Mucosa of rectum (tissue), 2 donors: ENCODE measurements around the gene FOXS1.

Source experiments
- H3K27ac ChIP-seq, 2 donors: one replicate each; pipeline ENCODE4 v1.7.0; 2013; ENCODE audit warnings: inconsistent platforms in 2 of 2, low read depth in 2 of 2, low read length in 2 of 2
- H3K27me3 ChIP-seq, 2 donors: one replicate each; pipeline ENCODE4 v1.7.0; 2013; ENCODE audit warnings: low read length in 2 of 2; ENCODE audit not compliant: control insufficient read depth in 2 of 2, insufficient read depth in 2 of 2
- H3K36me3 ChIP-seq, 2 donors: one replicate each; pipeline ENCODE4 v1.7.0; 2013; ENCODE audit warnings: low read length in 2 of 2; ENCODE audit not compliant: control insufficient read depth in 2 of 2, insufficient read depth in 2 of 2
- H3K4me1 ChIP-seq, 2 donors: one replicate each; pipeline ENCODE4 v1.7.0; 2013; ENCODE audit warnings: low read length in 2 of 2, mild to moderate bottlenecking in 1 of 2; ENCODE audit not compliant: control insufficient read depth in 2 of 2, insufficient read depth in 2 of 2
- H3K4me3 ChIP-seq, 2 donors: one replicate each; pipeline ENCODE4 v1.7.0; 2013; ENCODE audit warnings: low read length in 2 of 2
- H3K9ac ChIP-seq, 2 donors: one replicate each; pipeline ENCODE4 v1.7.0; 2013; ENCODE audit warnings: low read length in 2 of 2, low read depth in 1 of 2, mild to moderate bottlenecking in 1 of 2
- H3K9me3 ChIP-seq, 2 donors: one replicate each; pipeline ENCODE4 v1.7.0; 2013; ENCODE audit warnings: low read length in 2 of 2; ENCODE audit not compliant: control insufficient read depth in 2 of 2
- donor health status: healthy.
- donor health status: Normal muscosa, but diverticular disease.

Gene FOXS1

DNA sequence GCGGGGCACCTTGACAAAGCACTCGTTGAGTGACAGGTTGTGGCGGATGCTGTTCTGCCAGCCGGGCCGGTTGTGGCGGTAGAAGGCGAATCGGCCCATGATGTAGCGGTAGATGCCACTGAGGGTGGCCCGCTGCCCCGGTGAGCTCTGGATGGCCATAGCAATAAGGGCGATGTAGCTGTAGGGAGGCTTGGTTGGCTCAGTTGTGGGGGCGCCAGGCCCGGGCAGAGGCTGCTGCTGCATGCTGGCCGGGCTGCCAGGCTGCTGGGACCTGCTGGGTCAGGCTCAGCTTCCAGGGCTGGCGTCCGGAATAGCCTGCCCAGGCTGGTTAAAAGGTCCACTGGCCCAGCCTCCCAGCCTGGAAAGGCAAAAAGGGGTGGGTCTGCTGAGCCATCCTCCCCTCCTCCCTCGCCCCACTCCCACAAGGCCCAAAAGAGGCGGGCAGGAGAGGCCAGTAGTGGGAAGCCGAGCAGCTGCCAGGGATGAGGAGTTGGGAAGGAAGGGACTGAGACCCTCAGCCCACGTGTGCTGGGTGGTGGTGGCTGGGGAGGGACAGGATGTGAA is at the start of gene FOXS1:
FOXS1 (minus strand) TSS at position 305 of the 564 bp plus-strand sequence; CDS start at position 243, 62 bp downstream.
- peak within 1 kb of the TSS in 1 of 2 donors; percentile 10 for H3K9ac ChIP-seq
- no peaks in the 10 kb centered on the region for H3K36me3 ChIP-seq
- H3K27me3 ChIP-seq = peaks cover 2 to 5% of the 10 kb centered on the region in 2 donors
- no peak within 1 kb of the TSS for H3K4me3 ChIP-seq
- no peaks in the 10 kb centered on the region for H3K9me3 ChIP-seq
- H3K27ac ChIP-seq = no peak within 1 kb of the TSS
- peaks cover 0 to 2% of the 10 kb centered on the region in 2 donors for H3K4me1 ChIP-seq

DNA sequence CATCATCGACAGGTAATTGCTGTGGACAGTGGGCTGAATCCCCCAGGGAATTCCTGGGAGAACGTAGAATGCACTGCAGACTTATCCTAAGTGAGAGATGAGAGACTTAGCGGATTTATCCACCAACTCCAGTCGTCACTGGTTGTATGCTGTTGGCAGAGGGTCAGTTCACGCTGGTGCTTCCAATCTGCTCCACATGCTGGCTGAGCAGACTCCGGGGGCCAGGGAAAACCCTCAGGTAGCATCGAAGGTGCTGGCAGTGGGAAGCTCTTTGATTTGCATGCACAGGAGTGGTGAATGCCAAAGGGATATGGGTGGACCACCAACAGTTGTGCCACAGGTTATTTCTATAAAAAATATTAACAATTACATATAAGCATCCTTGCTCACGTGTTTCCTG is 45.2 kb upstream of the FOXS1 start:
- no peaks in the 10 kb centered on the region for H3K36me3 ChIP-seq
- no peak overlapping the region for H3K9ac ChIP-seq
- no peak overlapping the region for H3K27ac ChIP-seq
- H3K4me1 ChIP-seq = no peaks in the 10 kb centered on the region
- no peaks in the 10 kb centered on the region for H3K27me3 ChIP-seq
- no peaks in the 10 kb centered on the region for H3K9me3 ChIP-seq
- H3K4me3 ChIP-seq = no peak overlapping the region

DNA sequence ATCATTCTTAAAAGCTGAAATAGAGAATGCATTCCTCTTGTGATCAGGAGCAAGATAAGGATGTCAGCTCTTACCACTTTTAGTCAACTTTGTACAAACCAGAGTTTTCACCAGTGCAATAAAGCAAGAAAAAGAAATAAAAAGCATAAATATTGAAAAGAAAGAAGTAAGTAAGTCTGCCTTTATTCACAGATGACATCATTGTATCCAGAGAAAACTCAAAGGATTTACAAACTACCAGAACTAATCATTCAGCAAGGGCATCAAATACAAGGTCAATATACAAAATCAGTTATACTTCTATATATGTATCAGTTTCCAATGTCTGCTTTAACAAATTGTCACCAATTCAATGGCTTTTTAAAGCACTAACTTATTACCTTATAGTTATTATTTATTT is 38.4 kb upstream of the FOXS1 start:
- H3K27me3 ChIP-seq = peaks cover 0 to 3% of the 10 kb centered on the region in 2 donors
- no peaks in the 10 kb centered on the region for H3K4me1 ChIP-seq
- no peak overlapping the region for H3K9ac ChIP-seq
- no peak overlapping the region for H3K27ac ChIP-seq
- H3K4me3 ChIP-seq = no peak overlapping the region
- no peaks in the 10 kb centered on the region for H3K9me3 ChIP-seq
- no peaks in the 10 kb centered on the region for H3K36me3 ChIP-seq

GRCh38 chr20:31881945-31882344 is 36.5 kb upstream of the FOXS1 start:
- H3K4me3 ChIP-seq = no peak overlapping the region
- no peaks in the 10 kb centered on the region for H3K4me1 ChIP-seq

GRCh38 chr20:31879143-31879987 is 34.0 kb upstream of the FOXS1 start:
- peaks cover 0 to 5% of the 10 kb centered on the region in 2 donors for H3K27me3 ChIP-seq
- peak overlapping the region; percentile 57 to 60 for H3K9ac ChIP-seq
- H3K9me3 ChIP-seq = no peaks in the 10 kb centered on the region
- H3K4me1 ChIP-seq = no peaks in the 10 kb centered on the region
- peak overlapping the region; percentile 45 to 64 for H3K27ac ChIP-seq
- peak overlapping the region; percentile 80 to 81 for H3K4me3 ChIP-seq
- no peaks in the 10 kb centered on the region for H3K36me3 ChIP-seq

More at GRCh38 chr20:31881945-31882344, 36.5 kb upstream of the FOXS1 start:
- Histone ChIP-seq H3K9me3 (no peaks in the 10 kb centered on the region), H3K27me3 (peaks cover 0 to 3% of the 10 kb centered on the region in 2 donors), H3K27ac (no peak overlapping the region), H3K36me3 (no peaks in the 10 kb centered on the region), H3K9ac (no peak overlapping the region)

DNA sequence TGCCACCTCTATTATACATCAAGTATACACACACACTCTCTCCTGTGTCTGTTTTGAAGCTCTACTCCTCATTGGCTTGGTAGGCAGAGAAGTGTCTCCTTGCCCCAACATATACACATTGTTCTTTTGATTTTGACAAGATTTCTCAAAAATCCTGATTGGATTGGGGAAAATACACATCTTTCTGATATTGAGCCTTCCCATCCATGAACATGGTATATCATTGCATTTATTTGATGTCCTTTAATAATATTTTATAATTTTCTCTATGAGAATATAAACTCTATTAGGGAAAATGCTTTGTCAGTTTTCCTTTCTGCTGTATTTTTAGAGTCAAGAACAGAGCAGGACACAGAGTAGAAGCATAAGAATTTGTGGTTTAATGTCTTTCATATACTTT is 32.3 kb upstream of the FOXS1 start:
- H3K4me1 ChIP-seq = no peaks in the 10 kb centered on the region
- no peaks in the 10 kb centered on the region for H3K36me3 ChIP-seq
- H3K9me3 ChIP-seq = no peaks in the 10 kb centered on the region
- H3K27ac ChIP-seq = no peak overlapping the region
- no peak overlapping the region for H3K4me3 ChIP-seq
- peaks cover 0 to 5% of the 10 kb centered on the region in 2 donors for H3K27me3 ChIP-seq
- H3K9ac ChIP-seq = no peak overlapping the region

- Histone ChIP-seq H3K4me1 (peaks cover 2 to 3% of the 10 kb centered on the region in 2 donors), H3K27me3 (peaks cover 12 to 17% of the 10 kb centered on the region in 2 donors), H3K9me3 (no peaks in the 10 kb centered on the region), H3K27ac (no peak overlapping the region), H3K4me3 (no peak overlapping the region), H3K36me3 (no peaks in the 10 kb centered on the region), H3K9ac (no peak overlapping the region)
Observed at GRCh38 chr20:31875671-31876070, 30.3 kb upstream of the FOXS1 start.

- H3K27me3 ChIP-seq = peaks cover 22 to 26% of the 10 kb centered on the region in 2 donors
- no peak overlapping the region for H3K4me3 ChIP-seq
Observed at GRCh38 chr20:31872406-31872805, 27.0 kb upstream of the FOXS1 start.

DNA sequence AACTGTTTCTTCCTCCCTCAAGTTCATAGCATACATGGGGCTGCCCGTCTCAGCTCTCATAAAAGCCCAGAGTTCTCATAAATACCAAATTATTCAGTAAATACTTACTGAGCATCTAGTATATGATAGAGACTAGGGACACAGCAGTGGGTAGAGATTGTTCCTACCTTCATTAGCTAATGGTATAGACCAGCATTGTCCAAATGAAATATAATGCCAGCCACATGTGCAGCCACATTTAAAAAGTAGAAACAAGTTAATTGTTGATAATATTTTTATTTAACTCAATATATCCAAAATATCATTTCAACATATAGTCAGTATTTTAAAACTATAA is 26.2 kb upstream of the FOXS1 start:
- Histone ChIP-seq H3K9ac (no peak overlapping the region), H3K4me1 (peaks cover 7 to 8% of the 10 kb centered on the region in 2 donors), H3K9me3 (no peaks in the 10 kb centered on the region), H3K4me3 (no peak overlapping the region), H3K36me3 (no peaks in the 10 kb centered on the region), H3K27ac (no peak overlapping the region), H3K27me3 (peaks cover 22 to 26% of the 10 kb centered on the region in 2 donors)

More at GRCh38 chr20:31872406-31872805, 27.0 kb upstream of the FOXS1 start:
- no peaks in the 10 kb centered on the region for H3K36me3 ChIP-seq
- H3K27ac ChIP-seq = no peak overlapping the region
- no peaks in the 10 kb centered on the region for H3K9me3 ChIP-seq
- H3K9ac ChIP-seq = no peak overlapping the region
- peaks cover 7 to 8% of the 10 kb centered on the region in 2 donors for H3K4me1 ChIP-seq
